Upper lobe of left lung (tissue), 4 donors: ENCODE data around the gene C5orf58.

Experiments
- CTCF ChIP-seq, 6 experiments: fragments of 450-650 bp in 4 of 6; fragments of 200-600 bp in 2 of 6; sonication (generic) in 2 of 6; IDR thresholded peaks; one replicate each; pipeline ENCODE4 v1.5.1; 2016 to 2019; ENCODE audit warnings: antibody characterized with exemption in 6 of 6
- EP300 ChIP-seq, 4 donors: sonication (generic); formaldehyde crosslinking; IDR thresholded peaks; one replicate each; pipeline ENCODE4 v1.5.1; 2017; ENCODE audit warnings: antibody characterized with exemption in 4 of 4, control low read depth in 2 of 4
- POLR2A ChIP-seq, 4 donors: fragments of 450-650 bp; IDR thresholded peaks; one replicate each; pipeline ENCODE4 v1.5.1; 2016 to 2017; ENCODE audit warnings: antibody characterized with exemption in 4 of 4, mild to moderate bottlenecking in 2 of 4
- POLR2AphosphoS5 ChIP-seq, 2 donors: sonication (generic); formaldehyde crosslinking; IDR thresholded peaks; one replicate each; pipeline ENCODE4 v1.5.1; 2017; ENCODE audit warnings: antibody characterized with exemption in 2 of 2

- no peak for TF ChIP-seq CTCF (IDR thresholded peaks at IDR 0.05)
- no peak for TF ChIP-seq POLR2A (IDR thresholded peaks at IDR 0.05)
- TF ChIP-seq POLR2AphosphoS5 (IDR thresholded peaks at IDR 0.05), result no peak
- TF ChIP-seq EP300 (IDR thresholded peaks at IDR 0.05), result no peak
Measured at GRCh38 chr5:170294556-170294955, 61.8 kb downstream of the C5orf58 start.
